GM12878 (cell line): ENCODE results near the gene SLC9C1.

ENCODE experiments used
- CTCF ChIP-seq, 3 experiments: IDR thresholded peaks in 2 of 3; conservative IDR thresholded peaks in 1 of 3; 2 replicates each; pipeline ENCODE4 v1.5.1; 2011; ENCODE audit warnings: low read depth in 3 of 3, low read length in 3 of 3, mild to moderate bottlenecking in 3 of 3, control low read depth in 2 of 3, moderate library complexity in 2 of 3, inconsistent platforms in 1 of 3, mixed read lengths in 1 of 3; ENCODE audit not compliant: control insufficient read depth in 2 of 3, insufficient read depth in 1 of 3; ENCODE audit errors: extremely low read depth in 1 of 3
- EP300 ChIP-seq, 2 experiments: fragments of 150-350 bp in 1 of 2; IDR thresholded peaks; 2 replicates each; pipeline ENCODE4 v1.6.1; 2011 to 2012; ENCODE audit warnings: low read depth in 2 of 2, low read length in 2 of 2, borderline replicate concordance in 1 of 2, improper control_type of control experiment in 1 of 2, inconsistent platforms in 1 of 2; ENCODE audit not compliant: control insufficient read depth in 1 of 2
- EZH2 ChIP-seq: IDR thresholded peaks from 2 replicates; pipeline ENCODE4 v1.6.1; 2012; ENCODE audit warnings: low read depth, mild to moderate bottlenecking, control low read depth, inconsistent platforms, low read length, borderline replicate concordance; ENCODE audit not compliant: control insufficient read depth
- FOXM1 ChIP-seq: IDR thresholded peaks from 2 replicates; pipeline ENCODE4 v1.6.1; 2012; ENCODE audit warnings: low read depth, mild to moderate bottlenecking, inconsistent platforms, low read length, moderate library complexity
- MYC ChIP-seq: IDR thresholded peaks from 2 replicates; pipeline ENCODE4 v1.6.1; 2011; ENCODE audit warnings: mild to moderate bottlenecking, low read length, moderate library complexity, inconsistent platforms; ENCODE audit not compliant: insufficient read depth, insufficient replicate concordance, insufficient read length, severe bottlenecking
- NFIC ChIP-seq: IDR thresholded peaks from 2 replicates; pipeline ENCODE4 v1.6.1; 2012; ENCODE audit warnings: low read depth, mild to moderate bottlenecking, inconsistent platforms, low read length, moderate library complexity
- NFXL1 ChIP-seq: fragments of 450-650 bp; IDR thresholded peaks from 2 replicates; pipeline ENCODE4 v1.6.1; 2017; ENCODE audit warnings: antibody characterized with exemption, mild to moderate bottlenecking, borderline replicate concordance
- POLR2A ChIP-seq: IDR thresholded peaks from 2 replicates; pipeline ENCODE4 v1.6.1; 2011; ENCODE audit warnings: low read depth, mild to moderate bottlenecking, low read length
- REST ChIP-seq: IDR thresholded peaks from 2 replicates; pipeline ENCODE4 v1.6.1; 2012; ENCODE audit warnings: mild to moderate bottlenecking, low read depth, low read length
- SMC3 ChIP-seq: IDR thresholded peaks from 2 replicates; pipeline ENCODE4 v1.6.1; 2011; ENCODE audit warnings: low read length, improper control_type of control experiment, borderline replicate concordance
- SP1 ChIP-seq: IDR thresholded peaks from one replicate; pipeline ENCODE4 v1.6.1; 2011; ENCODE audit warnings: low read depth, low read length
- SREBF1 ChIP-seq: IDR thresholded peaks from 2 replicates; pipeline ENCODE4 v1.6.1; 2012; ENCODE audit warnings: mild to moderate bottlenecking, low read length
- ZBTB33 ChIP-seq: fragments of 450-650 bp; IDR thresholded peaks from 2 replicates; pipeline ENCODE4 v1.6.1; 2017; ENCODE audit warnings: mild to moderate bottlenecking
- ZZZ3 ChIP-seq: IDR thresholded peaks from 2 replicates; pipeline ENCODE4 v1.6.1; 2011; ENCODE audit warnings: low read depth; ENCODE audit not compliant: control insufficient read depth, insufficient read length

GRCh38 chr3:112093180-112093522 is 200.9 kb downstream of the SLC9C1 start:
- no peak for TF ChIP-seq SMC3
- no peak for TF ChIP-seq EZH2
- TF ChIP-seq EP300 (IDR thresholded peaks at IDR 0.05; ENCODE audit: borderline replicate concordance in 1 of 2, control insufficient read depth in 1 of 2, low read depth in 2 of 2, low read length in 2 of 2), result no peak
- TF ChIP-seq CTCF (IDR thresholded peaks at IDR 0.05 in 2 of 3, conservative IDR thresholded peaks at IDR 0.05 in 1 of 3; ENCODE audit: control insufficient read depth in 2 of 3, extremely low read depth in 1 of 3, insufficient read depth in 1 of 3, low read depth in 3 of 3, low read length in 3 of 3), result no peak
- no peak for TF ChIP-seq REST
- TF ChIP-seq POLR2A, result no peak
- TF ChIP-seq ZZZ3, result no peak
- no peak for TF ChIP-seq FOXM1
- TF ChIP-seq ZBTB33, result no peak
- no peak for TF ChIP-seq NFIC
- TF ChIP-seq SP1, result no peak
- no peak for TF ChIP-seq NFXL1
- TF ChIP-seq SREBF1, result no peak
- no peak for TF ChIP-seq MYC
